WI38 (cell line): ENCODE measurements around the gene MAP3K21.
A peak's percentile ranks its signal among the peaks of the same experiment; 100 is the strongest.

ENCODE experiments used
- H3K4me3 ChIP-seq: 2 replicates; pipeline ENCODE4 v1.5.1; 2011; ENCODE audit warnings: low read depth, mild to moderate bottlenecking, control low read depth, low read length
- CTCF ChIP-seq: IDR thresholded peaks from 2 replicates; pipeline ENCODE4 v1.5.1; 2012; ENCODE audit warnings: low read depth, mild to moderate bottlenecking, control low read depth, low read length

MAP3K21 gene

GRCh38 chr1:233327651-233328141 lies at the start of gene MAP3K21:
TSS of gene MAP3K21 (plus strand) at chr1:233327724. CDS start at chr1:233328029, 305 bp downstream.
- H3K4me3 ChIP-seq: peak within 1 kb of the TSS; percentile 41
- no peak for TF ChIP-seq CTCF

- no peak overlapping the region for H3K4me3 ChIP-seq
- no peak for TF ChIP-seq CTCF
Measured at GRCh38 chr1:233278631-233279030, 48.9 kb upstream of the MAP3K21 start.

GRCh38 chr1:233279971-233280370 lies 47.6 kb upstream of the MAP3K21 start:
- H3K4me3 ChIP-seq: no peak overlapping the region
- no peak for TF ChIP-seq CTCF

GRCh38 chr1:233281711-233282581 lies 45.6 kb upstream of the MAP3K21 start:
- no peak for TF ChIP-seq CTCF

GRCh38 chr1:233282582-233282886 lies 45.0 kb upstream of the MAP3K21 start:
- TF ChIP-seq CTCF: no peak
- H3K4me3 ChIP-seq: no peak overlapping the region

More at GRCh38 chr1:233281711-233282581, 45.6 kb upstream of the MAP3K21 start:
- H3K4me3 ChIP-seq: no peak overlapping the region

- no peak overlapping the region for H3K4me3 ChIP-seq
Measured at GRCh38 chr1:233289676-233290075, 37.8 kb upstream of the MAP3K21 start.

More at GRCh38 chr1:233289676-233290075, 37.8 kb upstream of the MAP3K21 start:
- TF ChIP-seq CTCF: no peak
